Fibroblast of skin of right quadriceps (primary cell): ENCODE measurements around the gene GSTA4.
"Not testable (repeated sequence)": the region's sequence is repeated elsewhere in the genome, so short reads cannot be mapped to it uniquely, and the experiment has no call there.

Experiments used
- DNase-seq: peaks from one replicate; pipeline ENCODE4 v3.0.0-alpha.2; 2013

GSTA4 gene

DNA sequence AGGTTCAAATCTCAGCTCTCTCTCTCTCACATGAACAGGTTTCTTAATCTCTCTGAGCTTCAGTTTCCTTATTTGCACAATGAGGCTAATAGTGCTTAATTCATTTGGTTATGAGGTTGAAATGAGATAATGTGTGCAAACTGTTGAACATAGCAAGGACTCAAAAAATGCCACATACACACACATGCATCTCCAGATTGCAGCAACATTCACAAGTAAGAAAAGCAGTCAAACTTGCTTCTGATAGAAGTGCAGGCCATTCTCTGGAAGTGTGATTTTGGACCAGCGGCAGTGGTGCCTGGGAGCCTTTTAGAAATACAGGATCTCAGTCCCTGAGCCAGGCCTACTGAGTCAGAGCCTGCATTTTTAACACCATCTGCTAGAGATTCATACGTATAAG, 25.7 kb downstream of the GSTA4 start:
- DNase-seq, result no peak

DNA sequence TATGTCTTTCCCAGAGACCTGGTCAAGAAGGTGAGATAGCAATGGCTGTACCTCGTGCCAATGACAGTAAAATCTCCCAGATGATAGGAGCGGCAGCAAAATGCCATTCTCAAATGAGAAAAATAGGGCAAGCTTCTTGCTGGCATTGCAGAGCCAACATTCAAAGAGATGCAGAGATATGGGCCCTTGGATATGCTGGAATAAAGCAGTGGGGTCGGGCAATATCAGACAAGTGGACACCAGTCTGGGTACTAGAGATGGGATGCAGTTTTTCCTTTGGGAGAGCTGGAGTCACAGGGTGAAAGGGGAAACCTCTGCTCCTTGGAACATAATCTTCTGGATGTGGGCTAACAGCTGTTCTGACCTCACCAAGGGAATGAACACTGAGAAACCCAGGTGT, 29.0 kb downstream of the GSTA4 start:
- no peak for DNase-seq

DNA sequence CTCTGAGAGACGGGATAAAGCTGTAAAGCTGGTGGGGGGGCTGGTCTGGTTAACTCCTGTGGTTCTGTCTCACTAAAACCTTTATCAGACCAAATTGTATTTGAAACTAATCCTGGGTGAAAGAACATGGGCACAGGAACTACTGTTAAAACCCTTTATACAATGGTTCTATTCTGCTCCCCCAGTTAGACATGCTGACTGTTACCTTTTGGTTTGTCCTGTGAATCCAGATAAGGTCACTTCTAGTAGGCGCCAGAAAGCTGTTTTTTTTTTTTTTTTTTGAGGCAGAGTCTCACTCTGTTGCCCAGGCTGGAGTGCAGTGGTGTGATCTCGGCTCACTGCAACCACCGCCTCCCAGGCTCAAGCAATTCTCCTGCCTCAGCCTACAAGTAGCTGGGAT, 29.7 kb downstream of the GSTA4 start:
- DNase-seq, result no peak

GRCh38 chr6:52964318-52964717, 30.8 kb downstream of the GSTA4 start:
- no peak for DNase-seq

- no peak for DNase-seq
Measured at GRCh38 chr6:52962701-52963100, 32.4 kb downstream of the GSTA4 start.

DNA sequence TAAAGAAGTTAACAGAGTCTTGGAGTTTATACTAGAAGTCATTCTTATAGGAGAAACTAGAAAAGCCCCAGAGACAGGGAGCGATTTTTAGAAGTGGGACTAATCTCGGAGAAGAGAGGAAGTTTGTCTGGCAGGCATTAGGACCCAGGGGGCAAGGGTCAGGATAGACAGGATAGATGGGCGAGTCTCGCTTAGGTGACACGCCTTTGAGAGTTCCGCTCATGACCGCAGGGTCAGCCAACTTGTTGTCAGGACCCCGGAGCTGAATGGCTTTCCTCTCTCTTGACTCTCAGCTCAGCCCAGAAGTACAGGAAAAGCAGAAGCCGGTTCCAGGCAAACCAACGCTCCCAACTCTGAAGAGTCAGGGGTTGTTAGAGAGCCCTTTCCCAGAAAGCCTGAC, 34.1 kb downstream of the GSTA4 start:
- DNase-seq, result not testable (repeated sequence)

DNA sequence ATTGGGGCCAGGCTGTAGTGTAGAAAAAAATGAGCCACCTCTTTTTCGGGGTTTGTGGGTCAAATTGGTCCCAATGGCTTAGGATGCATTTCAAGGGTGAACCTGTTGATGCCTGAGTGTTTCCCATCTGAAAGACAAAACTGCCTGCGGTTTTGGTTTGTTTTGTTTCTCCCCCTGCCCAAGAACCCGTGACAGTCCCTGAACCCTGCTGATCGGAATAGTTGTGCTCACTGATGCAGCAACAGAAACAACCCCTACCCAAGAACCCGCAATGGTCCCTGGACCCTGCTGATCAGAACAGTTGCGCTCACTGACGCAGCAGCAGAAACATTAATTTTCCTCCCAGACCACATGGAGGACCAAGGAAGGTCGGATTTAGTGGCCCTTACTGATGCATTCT, 34.9 kb downstream of the GSTA4 start:
- not testable (repeated sequence) for DNase-seq

DNA sequence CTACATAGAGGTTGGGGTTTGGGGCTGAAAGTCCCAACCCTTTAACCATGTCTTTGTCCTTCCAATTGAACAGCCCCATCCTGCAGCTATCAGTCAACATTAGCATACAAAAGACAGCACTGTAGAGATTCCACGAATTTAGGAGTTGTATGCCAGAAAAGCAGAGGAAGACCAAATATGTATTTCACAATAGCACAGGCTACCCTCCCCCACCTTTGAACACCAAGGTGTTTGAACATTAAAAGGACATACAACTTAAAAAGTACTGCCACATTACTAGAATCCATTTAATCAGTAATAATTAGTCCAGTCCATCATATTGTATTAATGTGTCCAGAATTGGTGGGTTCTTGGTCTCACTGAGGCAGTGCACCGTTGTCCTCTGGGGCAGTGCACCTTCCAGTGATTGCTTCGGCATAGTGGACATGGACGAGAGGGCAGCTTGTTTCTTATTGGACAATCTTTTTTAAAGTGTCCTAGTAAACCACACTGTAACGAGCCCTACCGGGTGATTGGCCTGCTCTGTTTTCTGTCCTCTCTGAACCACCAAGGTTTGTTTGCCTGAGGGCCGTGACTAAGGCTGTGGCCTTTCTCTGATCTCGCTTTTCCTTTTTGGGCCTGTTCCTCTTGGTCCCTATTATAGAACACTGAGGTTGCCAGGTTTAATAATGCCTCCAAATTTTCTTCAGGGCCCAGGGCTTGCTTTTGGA, 36.4 kb downstream of the GSTA4 start:
- no peak for DNase-seq

DNA sequence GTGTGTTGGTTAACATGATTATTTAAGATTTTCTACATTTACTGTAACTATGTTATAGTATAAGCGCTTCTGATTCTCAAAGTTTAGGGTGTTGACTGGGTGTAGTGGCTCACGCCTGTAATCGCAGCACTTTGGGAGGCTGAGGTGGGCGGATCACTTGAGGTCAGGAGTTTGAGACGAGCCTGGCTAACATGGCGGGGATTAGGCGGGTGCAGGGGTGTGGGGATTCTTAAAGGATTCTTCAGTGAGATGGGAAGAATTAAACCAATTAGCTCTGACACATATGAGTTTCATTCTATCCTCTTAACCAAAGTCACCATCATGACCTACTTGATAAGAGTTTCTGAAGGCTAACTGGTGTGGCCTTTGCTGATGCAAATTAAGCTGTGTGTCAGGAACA, 39.2 kb downstream of the GSTA4 start:
- no peak for DNase-seq

- DNase-seq, result no peak
Measured at GRCh38 chr6:52953911-52954839, 40.9 kb downstream of the GSTA4 start.

GRCh38 chr6:52946306-52946705, 48.8 kb downstream of the GSTA4 start:
- no peak for DNase-seq

- DNase-seq, result not testable (repeated sequence)
Measured at GRCh38 chr6:52942821-52943220, 52.3 kb downstream of the GSTA4 start.

DNA sequence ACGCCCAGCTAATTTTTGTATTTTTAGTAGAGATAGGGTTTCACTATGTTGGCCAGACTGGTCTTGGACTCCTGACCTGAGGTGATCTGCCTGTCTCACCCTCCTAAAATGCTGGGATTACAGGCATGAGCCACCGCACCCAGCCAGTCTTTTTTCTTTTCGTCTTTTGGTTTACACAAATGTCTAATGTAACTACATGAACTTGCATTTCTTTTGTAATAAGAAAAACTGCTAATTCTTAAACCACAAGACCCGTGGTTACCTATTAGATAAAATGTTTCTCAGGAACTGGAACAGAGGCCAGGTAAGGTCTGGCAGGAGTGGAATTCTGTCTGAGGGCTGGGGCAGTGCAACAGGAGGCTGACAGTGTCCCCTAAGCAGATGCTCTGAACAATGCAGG, 52.9 kb downstream of the GSTA4 start:
- DNase-seq, result no peak

DNA sequence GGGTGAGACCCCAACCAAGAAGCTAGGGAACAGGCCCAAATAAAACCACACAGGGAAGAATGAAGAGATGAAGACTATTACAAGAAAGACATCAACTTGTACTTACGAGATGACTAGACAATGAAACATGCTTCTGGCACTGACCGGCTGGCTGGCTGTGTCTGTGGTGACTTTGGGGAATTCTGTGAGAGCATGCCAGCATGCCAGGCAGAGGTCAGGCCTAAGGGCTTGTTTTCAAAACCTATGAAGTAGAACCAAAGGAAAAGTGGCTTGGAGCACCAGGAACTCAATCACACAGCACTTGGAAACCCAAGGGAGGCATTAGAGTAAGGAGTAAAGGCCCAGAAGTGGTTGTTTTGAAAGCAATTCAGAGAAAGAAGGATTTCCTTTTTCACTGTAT, 57.2 kb downstream of the GSTA4 start:
- DNase-seq, result peak; percentile 3

DNA sequence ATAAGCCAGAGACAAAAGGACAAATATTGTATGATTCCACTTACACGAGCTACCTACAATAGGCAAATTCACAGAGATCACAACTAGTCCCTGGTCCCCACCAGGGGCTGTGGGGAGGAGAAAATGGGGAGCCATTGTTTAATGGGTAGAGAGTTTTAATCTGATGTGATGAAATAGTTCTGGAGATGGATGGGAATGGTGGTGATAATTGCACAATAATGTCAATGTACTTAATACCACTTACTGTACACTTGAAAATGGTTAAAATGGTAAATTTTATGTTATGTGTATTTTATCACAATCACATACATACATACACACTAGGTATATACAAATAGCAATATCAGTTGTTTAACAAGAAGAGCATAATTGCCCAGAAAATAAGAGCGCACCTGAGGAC, 61.3 kb downstream of the GSTA4 start:
- no peak for DNase-seq

DNA sequence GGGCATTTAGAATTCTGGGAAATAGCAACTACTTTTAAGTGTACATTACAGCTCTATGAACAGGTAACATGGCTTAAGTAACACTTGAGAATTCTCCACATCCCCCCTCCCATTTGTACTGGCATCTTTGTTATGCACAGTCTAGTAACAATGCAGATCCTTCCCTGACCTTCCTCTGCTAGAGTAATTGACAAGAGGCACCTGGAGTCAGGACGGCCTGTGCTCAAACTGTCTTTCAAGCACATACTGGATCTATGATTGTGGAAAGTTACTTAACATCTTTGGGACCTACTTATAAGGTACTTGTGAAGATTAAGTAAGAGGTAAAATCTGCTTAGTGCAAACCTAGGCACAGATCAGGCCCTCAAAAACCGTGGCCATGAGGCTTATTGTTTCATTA, 63.7 kb downstream of the GSTA4 start:
- no peak for DNase-seq

- DNase-seq, result peak; percentile 94
Measured at GRCh38 chr6:52929321-52930164, 65.5 kb downstream of the GSTA4 start.
